Keratinocyte (primary cell): Measurements from ENCODE around the gene ATP12A. TPM values are rescaled to one million over a fixed set of nuclear protein-coding genes. Genes with fewer than 3 reads are reported as not detected.

Experiments used
- DNase-seq: peaks from one replicate; pipeline ENCODE4 v3.0.0-alpha.2; 2011; ENCODE audit warnings: low read depth, missing footprints, low spot score
- FAIRE-seq: peaks from 2 replicates; lab custom pipeline; 2011; peaks lifted over from hg19 to GRCh38; lab: Jason Lieb, UNC
- H2AFZ ChIP-seq: 2 replicates; pipeline ENCODE4 v1.6.0; 2012; ENCODE audit warnings: low read length, control low read depth, inconsistent platforms; ENCODE audit not compliant: control insufficient read depth
- H3K27ac ChIP-seq: 2 replicates; pipeline ENCODE4 v1.5.1; 2011; ENCODE audit warnings: low read length; ENCODE audit not compliant: control insufficient read depth, insufficient read depth
- H3K27me3 ChIP-seq: 3 replicates; pipeline ENCODE4 v1.6.0; 2011; ENCODE audit warnings: low read length; ENCODE audit not compliant: control insufficient read depth, insufficient read depth; ENCODE audit errors: extremely low read depth
- H3K36me3 ChIP-seq, 2 experiments: 2 replicates in 1 of 2; 3 replicates in 1 of 2; pipeline ENCODE4 v1.5.1; 2011; ENCODE audit warnings: low read length in 2 of 2, mild to moderate bottlenecking in 1 of 2; ENCODE audit not compliant: control insufficient read depth in 2 of 2, insufficient read depth in 2 of 2; ENCODE audit errors: extremely low read depth in 1 of 2
- H3K4me1 ChIP-seq: 3 replicates; pipeline ENCODE4 v1.5.1; 2011; ENCODE audit warnings: low read length; ENCODE audit not compliant: control insufficient read depth, insufficient read depth; ENCODE audit errors: extremely low read depth
- H3K4me2 ChIP-seq: 3 replicates; pipeline ENCODE4 v1.6.0; 2011; ENCODE audit warnings: low read depth, low read length; ENCODE audit not compliant: control insufficient read depth, insufficient read depth; ENCODE audit errors: extremely low read depth
- H3K4me3 ChIP-seq, 3 experiments: fragments of 200-600 bp in 1 of 3; sonication (generic) in 1 of 3; 2 replicates in 2 of 3; 3 replicates in 1 of 3; pipeline ENCODE4 v1.5.1; 2011 to 2016; ENCODE audit warnings: low read length in 3 of 3, mild to moderate bottlenecking in 3 of 3, control low read depth in 2 of 3, inconsistent platforms in 1 of 3, low read depth in 1 of 3, mixed read lengths in 1 of 3, mixed run types in 1 of 3, moderate library complexity in 1 of 3; ENCODE audit not compliant: control insufficient read depth in 2 of 3, insufficient read depth in 2 of 3; ENCODE audit errors: extremely low read depth in 1 of 3
- H3K79me2 ChIP-seq: 2 replicates; pipeline ENCODE4 v1.6.0; 2012; ENCODE audit warnings: low read length; ENCODE audit not compliant: control insufficient read depth, insufficient read depth
- H3K9ac ChIP-seq: 3 replicates; pipeline ENCODE4 v1.6.0; 2011; ENCODE audit warnings: low read length; ENCODE audit not compliant: control insufficient read depth, insufficient read depth; ENCODE audit errors: extremely low read depth
- H3K9me1 ChIP-seq: 3 replicates; pipeline ENCODE4 v1.6.0; 2011; ENCODE audit warnings: low read length; ENCODE audit not compliant: control insufficient read depth, insufficient read depth; ENCODE audit errors: extremely low read depth
- H3K9me3 ChIP-seq: 2 replicates; pipeline ENCODE4 v1.5.1; 2012; ENCODE audit warnings: low read depth, low read length; ENCODE audit not compliant: control insufficient read depth
- H4K20me1 ChIP-seq: 3 replicates; pipeline ENCODE4 v1.6.0; 2011; ENCODE audit warnings: low read length; ENCODE audit not compliant: control insufficient read depth, insufficient read depth; ENCODE audit errors: extremely low read depth
- CTCF ChIP-seq, 3 experiments: IDR thresholded peaks in 1 of 3; conservative IDR thresholded peaks in 1 of 3; optimal IDR thresholded peaks in 1 of 3; 2 replicates in 2 of 3; 3 replicates in 1 of 3; pipeline versions ENCODE3 to v1.5.1; 2011; ENCODE audit warnings: low read length in 3 of 3, mild to moderate bottlenecking in 3 of 3, moderate library complexity in 2 of 3, control low read depth in 1 of 3, inconsistent platforms in 1 of 3; ENCODE audit not compliant: insufficient read depth in 2 of 3; ENCODE audit errors: extremely low read depth in 1 of 3
- EZH2 ChIP-seq: IDR thresholded peaks from one replicate; pipeline ENCODE4 v1.6.1; 2012; ENCODE audit warnings: inconsistent platforms, mild to moderate bottlenecking, low read length, moderate library complexity
- dilution Hi-C: fragments of 300-500 bp; cut with MboI; formaldehyde crosslinking; loops from one replicate; pipeline ENCODE4 v1.7.0; 2020; ENCODE audit warnings: low sequenced_read_pairs; ENCODE audit not compliant: extremely low pct_ligation_motif_present
- polyA plus RNA-seq, 5 experiments: library from polyadenylated mRNA; depleted of rRNA in 3 of 5; stranded (reverse) in 3 of 5; stranded (forward) in 1 of 5; unstranded in 1 of 5; fragments of >200 nt; gene quantifications; 1 replicate in 1 of 5; 2 replicates in 3 of 5; 3 replicates in 1 of 5; pipeline versions ENCODE4 v1.2.1 to v1.2.3, GENCODE V29; 2011 to 2012; ENCODE audit warnings: missing spikeins in 2 of 5, low read depth in 1 of 5, low replicate concordance in 1 of 5

Gene ATP12A
- polyA plus RNA-seq, 1 donor (not counting 4 experiments of a cell fraction or from before 2014, with no cell fraction given): 0.79 TPM

GRCh38 chr13:24744247-24744646 is 64.0 kb downstream of the ATP12A start:
- no peaks in the 10 kb centered on the region for H3K9me3 ChIP-seq
- H3K4me1 ChIP-seq: peaks cover 7% of the 10 kb centered on the region
- H3K4me3 ChIP-seq: no peak overlapping the region
- dilution Hi-C loops: no loop called here
- no peaks in the 10 kb centered on the region for H3K79me2 ChIP-seq
- no peak overlapping the region for H3K9ac ChIP-seq
- no peak overlapping the region for H3K4me2 ChIP-seq
- no peak for DNase-seq
- no peaks in the 10 kb centered on the region for H4K20me1 ChIP-seq
- no peak overlapping the region for H2AFZ ChIP-seq
- H3K27me3 ChIP-seq: peaks cover 38% of the 10 kb centered on the region
- no peaks in the 10 kb centered on the region for H3K9me1 ChIP-seq
- FAIRE-seq: no peak
- no peak for TF ChIP-seq CTCF (optimal IDR thresholded peaks at IDR 0.05 in 1 of 3, IDR thresholded peaks at IDR 0.05 in 1 of 3, conservative IDR thresholded peaks at IDR 0.05 in 1 of 3; ENCODE audit: extremely low read depth in 1 of 3, insufficient read depth in 2 of 3, low read length in 3 of 3)
- TF ChIP-seq EZH2: no peak
- H3K36me3 ChIP-seq: no peaks in the 10 kb centered on the region
- no peak overlapping the region for H3K27ac ChIP-seq

- TF ChIP-seq EZH2 (no peak), CTCF (optimal IDR thresholded peaks at IDR 0.05 in 1 of 3, IDR thresholded peaks at IDR 0.05 in 1 of 3, conservative IDR thresholded peaks at IDR 0.05 in 1 of 3; ENCODE audit: extremely low read depth in 1 of 3, insufficient read depth in 2 of 3, low read length in 3 of 3) (no peak)
- Histone ChIP-seq H3K9me3 (no peaks in the 10 kb centered on the region), H3K4me1 (peaks cover 7% of the 10 kb centered on the region), H3K36me3 (no peaks in the 10 kb centered on the region), H3K4me2 (no peak overlapping the region), H3K27ac (no peak overlapping the region), H3K9me1 (no peaks in the 10 kb centered on the region), H2AFZ (no peak overlapping the region), H4K20me1 (no peaks in the 10 kb centered on the region), H3K27me3 (peaks cover 38% of the 10 kb centered on the region), H3K4me3 (no peak overlapping the region), H3K79me2 (no peaks in the 10 kb centered on the region), H3K9ac (no peak overlapping the region)
- dilution Hi-C loops: no loop called here
- DNase-seq: no peak
- FAIRE-seq: no peak
These were observed 65.3 kb downstream of the ATP12A start for GRCh38 chr13:24745516-24745860.
